Natural killer cell (primary cell): ENCODE measurements around the gene BBC3. TPM values are rescaled to one million over a fixed set of nuclear protein-coding genes. Genes with fewer than 3 reads are reported as not detected.
"Not testable (repeated sequence)": the region's sequence is repeated elsewhere in the genome, so short reads cannot be mapped to it uniquely, and the experiment has no call there.

Experiments
- ATAC-seq, 3 donors: fragments of 150-1000 bp in 2 of 3; fragments of 200-7000 bp in 1 of 3; cut with Tn5 transposase; 1 replicate in 1 of 3; 2 replicates in 2 of 3; pipeline ENCODE4 v1.10.0; 2021; ENCODE audit warnings: mild to moderate bottlenecking in 2 of 3, moderate library complexity in 2 of 3
- DNase-seq, 2 donors: peaks; one replicate each; pipeline versions ENCODE4 v3.0.0 to v3.0.0-alpha.2; 2013 to 2021; ENCODE audit warnings: mixed read lengths in 1 of 2
- H3K27ac ChIP-seq: one replicate; pipeline ENCODE4 v1.5.1; 2013; ENCODE audit warnings: mild to moderate bottlenecking, low read length
- H3K27me3 ChIP-seq: one replicate; pipeline ENCODE4 v1.6.1; 2013; ENCODE audit warnings: low read length; ENCODE audit not compliant: control insufficient read depth, insufficient read depth
- H3K36me3 ChIP-seq: one replicate; pipeline ENCODE4 v1.6.1; 2013; ENCODE audit warnings: low read length; ENCODE audit not compliant: control insufficient read depth, insufficient read depth
- H3K4me1 ChIP-seq: one replicate; pipeline ENCODE4 v1.6.1; 2013; ENCODE audit warnings: low read length; ENCODE audit not compliant: control insufficient read depth, insufficient read depth
- H3K4me3 ChIP-seq: one replicate; pipeline ENCODE4 v1.5.1; 2013; ENCODE audit warnings: low read length
- H3K9me3 ChIP-seq: one replicate; pipeline ENCODE4 v1.6.1; 2013; ENCODE audit warnings: low read length; ENCODE audit not compliant: control insufficient read depth, insufficient read depth
- H3K27ac Mint-ChIP-seq, 2 donors: one replicate each; pipeline ENCODE4 v1.8.0; 2022; ENCODE audit warnings: mild to moderate bottlenecking in 2 of 2, mixed read lengths in 2 of 2, moderate library complexity in 1 of 2
- H3K27me3 Mint-ChIP-seq, 2 donors: one replicate each; pipeline ENCODE4 v1.8.0; 2022; ENCODE audit warnings: low read depth in 2 of 2, mixed read lengths in 2 of 2
- H3K36me3 Mint-ChIP-seq: one replicate; pipeline ENCODE4 v1.8.0; 2022; ENCODE audit warnings: mixed read lengths
- H3K4me1 Mint-ChIP-seq, 2 donors: one replicate each; pipeline ENCODE4 v1.8.0; 2022; ENCODE audit warnings: mixed read lengths in 2 of 2
- H3K4me3 Mint-ChIP-seq: one replicate; pipeline ENCODE4 v1.8.0; 2022; ENCODE audit warnings: mild to moderate bottlenecking, moderate library complexity, mixed read lengths
- H3K9me3 Mint-ChIP-seq, 2 donors: one replicate each; pipeline ENCODE4 v1.8.0; 2022; ENCODE audit warnings: mixed read lengths in 2 of 2
- WGBS: methylation state at CpG from one replicate; pipeline ENCODE4 v1.1.7; 2013; ENCODE audit warnings: missing lambda C conversion rate; ENCODE audit not compliant: insufficient coverage; 5-methylcytosine and 5-hydroxymethylcytosine counted together
- intact Hi-C: fragments of 100-400 bp; cut with micrococcal nuclease; formaldehyde crosslinking; loops from one replicate; pipeline ENCODE4 v1.14.2; 2022
- total RNA-seq, 4 donors: library from RNA; stranded (reverse); fragments of 120-200 nt in 1 of 4; gene quantifications; one replicate each; pipeline versions ENCODE4 v1.2.3 to v1.2.4, GENCODE V29; 2013 to 2022
- TF ChIP-seq, protein P1 (sequence below): fragments of 200-600 bp; IDR thresholded peaks from one replicate; pipeline ENCODE4 v1.8.0; 2022; ENCODE audit warnings: antibody characterized with exemption

BBC3 gene, protein sequence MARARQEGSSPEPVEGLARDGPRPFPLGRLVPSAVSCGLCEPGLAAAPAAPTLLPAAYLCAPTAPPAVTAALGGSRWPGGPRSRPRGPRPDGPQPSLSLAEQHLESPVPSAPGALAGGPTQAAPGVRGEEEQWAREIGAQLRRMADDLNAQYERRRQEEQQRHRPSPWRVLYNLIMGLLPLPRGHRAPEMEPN
- 10 to 100 TPM; 39.9 to 45.1 (median 43.9) TPM for total RNA-seq
- total RNA-seq (2013) = 16.2 TPM

DNA sequence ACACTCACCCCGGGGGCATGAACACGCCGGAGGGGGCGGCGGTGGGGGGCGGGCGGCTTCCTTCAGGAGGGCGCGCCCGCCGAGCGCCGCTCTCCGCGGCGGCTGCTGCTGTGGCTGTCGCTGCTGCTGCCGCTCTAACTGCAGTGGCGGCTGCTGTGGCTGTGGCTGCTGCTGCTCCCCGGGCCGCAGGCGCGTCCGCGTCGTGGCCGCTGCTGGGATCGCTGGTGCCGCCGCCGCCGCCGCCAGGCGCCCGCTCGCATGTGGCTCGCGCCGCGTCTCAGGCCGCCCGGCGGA, at the start of gene BBC3:
Gene BBC3, minus strand, starts transcription at position 279 of the 294 bp plus-strand sequence. CDS start 2,768 bp downstream, outside the sequence.
- Mint-ChIP-seq H3K27ac (peak within 1 kb of the TSS; percentile 88 to 93), H3K27me3 (peaks cover 0 to 2% of the 10 kb centered on the region in 2 donors), H3K4me3 (peak within 1 kb of the TSS; percentile 81), H3K4me1 (peaks cover 18 to 28% of the 10 kb centered on the region in 2 donors), H3K36me3 (no peaks in the 10 kb centered on the region), H3K9me3 (no peaks in the 10 kb centered on the region)
- no peaks in the 10 kb centered on the region for H3K9me3 ChIP-seq
- peak within 1 kb of the TSS; percentile 74 for H3K4me3 ChIP-seq
- WGBS = under 1% methylated on average over 43 of the region's 43 CpGs
- TF ChIP-seq, protein P1, sequence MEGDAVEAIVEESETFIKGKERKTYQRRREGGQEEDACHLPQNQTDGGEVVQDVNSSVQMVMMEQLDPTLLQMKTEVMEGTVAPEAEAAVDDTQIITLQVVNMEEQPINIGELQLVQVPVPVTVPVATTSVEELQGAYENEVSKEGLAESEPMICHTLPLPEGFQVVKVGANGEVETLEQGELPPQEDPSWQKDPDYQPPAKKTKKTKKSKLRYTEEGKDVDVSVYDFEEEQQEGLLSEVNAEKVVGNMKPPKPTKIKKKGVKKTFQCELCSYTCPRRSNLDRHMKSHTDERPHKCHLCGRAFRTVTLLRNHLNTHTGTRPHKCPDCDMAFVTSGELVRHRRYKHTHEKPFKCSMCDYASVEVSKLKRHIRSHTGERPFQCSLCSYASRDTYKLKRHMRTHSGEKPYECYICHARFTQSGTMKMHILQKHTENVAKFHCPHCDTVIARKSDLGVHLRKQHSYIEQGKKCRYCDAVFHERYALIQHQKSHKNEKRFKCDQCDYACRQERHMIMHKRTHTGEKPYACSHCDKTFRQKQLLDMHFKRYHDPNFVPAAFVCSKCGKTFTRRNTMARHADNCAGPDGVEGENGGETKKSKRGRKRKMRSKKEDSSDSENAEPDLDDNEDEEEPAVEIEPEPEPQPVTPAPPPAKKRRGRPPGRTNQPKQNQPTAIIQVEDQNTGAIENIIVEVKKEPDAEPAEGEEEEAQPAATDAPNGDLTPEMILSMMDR = no peak
- intact Hi-C loops = loop anchor here (1.0 kb wide), 1 partner anchor 10 kb away; no protein-coding TSS in a partner anchor
- peak within 1 kb of the TSS; percentile 94 for H3K27ac ChIP-seq
- peaks cover 53% of the 10 kb centered on the region for H3K4me1 ChIP-seq
- no peaks in the 10 kb centered on the region for H3K27me3 ChIP-seq
- DNase-seq (no peak), ATAC-seq (peak in 2 of 3 donors; percentile 0)
- no peaks in the 10 kb centered on the region for H3K36me3 ChIP-seq

DNA sequence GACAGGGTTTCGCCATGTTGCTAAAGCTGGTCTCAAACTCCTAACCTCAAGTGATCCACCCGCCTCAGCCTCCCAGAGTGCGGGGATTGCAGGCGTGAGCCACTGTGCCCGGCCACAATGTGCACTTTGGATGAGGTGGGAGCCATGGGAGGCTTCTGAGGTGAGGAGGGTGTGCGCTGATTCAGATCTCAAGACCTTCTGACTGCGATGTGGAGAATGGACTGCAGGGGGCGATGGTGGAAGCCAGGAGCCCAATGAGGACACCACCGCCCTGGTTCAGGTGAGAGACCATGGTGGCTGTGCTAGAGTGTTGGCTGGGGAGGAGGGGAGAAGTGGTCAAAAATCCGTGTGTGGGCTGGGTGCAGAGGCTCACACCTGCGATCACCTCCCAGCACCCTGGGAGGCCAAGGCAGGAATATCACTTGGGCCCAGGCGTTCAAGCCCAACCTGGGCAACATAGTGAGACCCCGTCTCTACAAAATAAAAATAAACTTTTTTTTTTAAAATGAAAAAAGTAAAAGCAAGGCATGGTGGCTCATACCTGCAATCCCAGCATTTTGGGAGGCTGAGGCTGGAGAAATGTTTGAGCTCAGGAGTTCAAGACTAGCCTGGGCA, 49.3 kb upstream of the BBC3 start:
- H3K9me3 Mint-ChIP-seq = no peaks in the 10 kb centered on the region
- H3K27me3 Mint-ChIP-seq = no peaks in the 10 kb centered on the region
- ATAC-seq (peak; percentile 44 to 70 (median 61)), DNase-seq (peak; percentile 38 to 71)
- no peak overlapping the region for H3K27ac Mint-ChIP-seq
- Histone ChIP-seq H3K36me3 (peaks cover 4% of the 10 kb centered on the region), H3K4me3 (no peak overlapping the region), H3K9me3 (no peaks in the 10 kb centered on the region), H3K27me3 (no peaks in the 10 kb centered on the region), H3K4me1 (peaks cover 8% of the 10 kb centered on the region), H3K27ac (no peak overlapping the region)
- H3K4me1 Mint-ChIP-seq = peaks cover 7 to 23% of the 10 kb centered on the region in 2 donors
- intact Hi-C loops = no loop called here
- TF ChIP-seq, protein P1 = peak; percentile 24
- H3K4me3 Mint-ChIP-seq = no peak overlapping the region
- no peaks in the 10 kb centered on the region for H3K36me3 Mint-ChIP-seq
- WGBS = 86% methylated on average over 12 of the region's 13 CpGs

DNA sequence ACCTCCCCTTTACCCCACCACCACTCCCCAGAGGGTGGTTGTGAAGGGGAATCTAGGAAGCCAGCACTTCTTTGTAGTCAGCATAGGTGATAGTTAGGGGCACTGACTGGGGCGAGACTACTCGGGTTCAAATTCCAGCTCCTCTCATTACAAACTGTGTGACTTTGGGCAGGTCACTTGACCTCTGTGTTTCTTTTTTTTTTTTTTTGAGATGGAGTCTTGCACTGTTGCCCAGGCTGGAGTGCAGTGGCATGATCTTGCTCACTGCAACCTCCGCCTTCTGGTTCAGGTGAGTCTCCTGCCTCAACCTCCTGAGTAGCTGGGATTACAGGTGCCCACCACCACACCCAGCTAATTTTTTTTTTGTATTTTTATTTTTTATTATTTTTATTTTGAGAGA, 45.5 kb upstream of the BBC3 start:
- H3K36me3 ChIP-seq, H3K9me3 ChIP-seq, H3K36me3 Mint-ChIP-seq, H3K27me3 Mint-ChIP-seq, DNase-seq, ATAC-seq, H3K4me3 ChIP-seq, H3K9me3 Mint-ChIP-seq, H3K27me3 ChIP-seq, H3K27ac ChIP-seq, H3K4me3 Mint-ChIP-seq, H3K27ac Mint-ChIP-seq: not testable (repeated sequence)
- intact Hi-C loops = loop anchor here (10.0 kb wide), 1 partner anchor 422 kb away; the partner anchor contains the start of gene AP2S1
- peaks cover 14 to 37% of the 10 kb centered on the region in 2 donors for H3K4me1 Mint-ChIP-seq
- peaks cover 23% of the 10 kb centered on the region for H3K4me1 ChIP-seq
- 95% methylated on average over 2 of the region's 3 CpGs for WGBS

DNA sequence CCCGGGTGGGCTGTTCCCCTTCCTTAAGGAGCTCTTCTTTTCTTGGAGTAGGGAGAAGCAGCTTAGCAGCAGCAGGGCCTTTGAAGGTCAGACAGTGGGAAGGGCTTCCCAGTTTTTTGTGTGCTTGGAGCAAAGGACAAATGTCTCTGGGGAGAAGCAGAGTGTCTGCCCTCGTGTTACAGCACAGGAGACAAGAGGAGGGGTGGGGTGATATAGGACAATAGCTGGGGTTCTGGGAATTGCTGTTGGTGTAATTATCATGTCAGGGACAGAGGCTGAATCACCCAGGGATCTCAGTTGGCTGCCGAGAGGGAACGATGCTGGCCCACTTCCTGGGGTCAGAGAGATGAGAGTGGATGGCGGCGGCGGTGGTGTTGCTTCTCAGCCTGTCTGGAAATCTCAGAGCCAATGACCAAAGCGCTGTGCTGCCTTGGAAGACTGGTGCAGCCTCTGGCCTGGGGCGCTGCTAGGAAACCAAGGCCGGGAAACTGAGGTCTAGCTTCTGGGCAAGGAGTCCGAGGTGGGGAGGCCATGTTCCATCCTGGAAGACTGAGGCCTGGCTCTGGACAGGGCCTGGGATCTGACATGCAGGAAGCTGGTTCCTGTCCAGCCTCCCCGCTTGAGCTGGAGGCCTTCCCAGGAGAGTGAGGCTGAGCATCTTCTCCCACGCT, 44.9 kb upstream of the BBC3 start:
- no peaks in the 10 kb centered on the region for H3K36me3 Mint-ChIP-seq
- no peaks in the 10 kb centered on the region for H3K27me3 Mint-ChIP-seq
- H3K9me3 Mint-ChIP-seq = no peaks in the 10 kb centered on the region
- Histone ChIP-seq H3K27me3 (no peaks in the 10 kb centered on the region), H3K4me1 (peaks cover 23% of the 10 kb centered on the region), H3K9me3 (no peaks in the 10 kb centered on the region), H3K27ac (no peak overlapping the region), H3K4me3 (no peak overlapping the region), H3K36me3 (peaks cover 9% of the 10 kb centered on the region)
- no peak for DNase-seq
- ATAC-seq = no peak
- H3K27ac Mint-ChIP-seq = peak overlapping the region; percentile 68 to 96
- H3K4me1 Mint-ChIP-seq = peaks cover 14 to 37% of the 10 kb centered on the region in 2 donors
- 97% methylated on average over 12 of the region's 13 CpGs for WGBS
- intact Hi-C loops = loop anchor here (10.0 kb wide), 1 partner anchor 421 kb away; the partner anchor contains the start of gene AP2S1
- TF ChIP-seq, protein P1 = no peak
- H3K4me3 Mint-ChIP-seq = peak overlapping the region; percentile 85
